22Rv1 (cell line): ENCODE measurements around the gene CNTN5.

Experiments
- H3K27ac ChIP-seq: fragments of 450-650 bp; 2 replicates; pipeline ENCODE4 v1.5.1; 2017
- ZFX ChIP-seq: fragments of 450-650 bp; IDR thresholded peaks from 2 replicates; pipeline ENCODE4 v1.6.1; 2017; ENCODE audit warnings: antibody characterized with exemption, borderline replicate concordance
- TF ChIP-seq, protein P1 (sequence below): fragments of 450-650 bp; IDR thresholded peaks from 2 replicates; pipeline ENCODE4 v1.5.1; 2017; ENCODE audit warnings: mild to moderate bottlenecking

CNTN5 gene

DNA sequence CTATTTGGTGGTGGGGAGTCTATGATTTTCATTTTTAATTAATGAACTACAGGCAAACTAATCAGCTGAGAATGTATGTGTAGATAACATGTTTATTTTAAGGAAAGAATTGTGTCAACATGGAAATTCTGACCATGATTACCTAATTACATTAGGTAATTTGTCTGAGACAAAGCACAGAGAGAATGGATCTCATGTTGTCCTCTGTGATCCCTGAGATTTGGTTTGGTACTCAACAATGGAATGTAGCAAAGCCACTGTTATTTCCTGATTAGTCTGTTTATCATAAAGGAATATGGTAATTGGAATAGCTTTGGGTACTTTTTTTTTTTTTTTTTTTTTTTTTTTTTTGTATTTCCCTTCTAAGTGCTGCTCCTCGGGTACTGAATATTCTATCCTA, 947.6 kb downstream of the CNTN5 start:
- TF ChIP-seq, protein P1, sequence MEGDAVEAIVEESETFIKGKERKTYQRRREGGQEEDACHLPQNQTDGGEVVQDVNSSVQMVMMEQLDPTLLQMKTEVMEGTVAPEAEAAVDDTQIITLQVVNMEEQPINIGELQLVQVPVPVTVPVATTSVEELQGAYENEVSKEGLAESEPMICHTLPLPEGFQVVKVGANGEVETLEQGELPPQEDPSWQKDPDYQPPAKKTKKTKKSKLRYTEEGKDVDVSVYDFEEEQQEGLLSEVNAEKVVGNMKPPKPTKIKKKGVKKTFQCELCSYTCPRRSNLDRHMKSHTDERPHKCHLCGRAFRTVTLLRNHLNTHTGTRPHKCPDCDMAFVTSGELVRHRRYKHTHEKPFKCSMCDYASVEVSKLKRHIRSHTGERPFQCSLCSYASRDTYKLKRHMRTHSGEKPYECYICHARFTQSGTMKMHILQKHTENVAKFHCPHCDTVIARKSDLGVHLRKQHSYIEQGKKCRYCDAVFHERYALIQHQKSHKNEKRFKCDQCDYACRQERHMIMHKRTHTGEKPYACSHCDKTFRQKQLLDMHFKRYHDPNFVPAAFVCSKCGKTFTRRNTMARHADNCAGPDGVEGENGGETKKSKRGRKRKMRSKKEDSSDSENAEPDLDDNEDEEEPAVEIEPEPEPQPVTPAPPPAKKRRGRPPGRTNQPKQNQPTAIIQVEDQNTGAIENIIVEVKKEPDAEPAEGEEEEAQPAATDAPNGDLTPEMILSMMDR: no peak
- no peak for TF ChIP-seq ZFX

DNA sequence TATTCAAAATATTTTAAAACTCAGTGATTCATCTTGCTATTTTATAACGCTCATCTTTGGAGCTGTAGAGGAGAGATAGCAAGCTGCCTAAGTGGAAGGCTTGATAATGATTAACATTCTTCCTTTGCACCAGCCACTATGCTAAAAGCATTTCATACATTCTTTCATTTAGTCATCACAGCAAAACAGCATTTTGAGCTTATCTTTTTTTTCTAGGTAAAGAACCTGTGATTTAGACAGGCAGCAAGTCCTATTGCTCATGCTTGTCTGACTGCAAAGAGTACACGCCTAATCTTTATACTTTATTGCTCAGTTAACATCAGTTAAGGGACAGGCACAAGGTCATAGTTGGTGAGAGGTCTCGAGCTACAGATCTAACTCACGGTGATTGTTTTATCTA, 953.2 kb downstream of the CNTN5 start:
- TF ChIP-seq, protein P1: no peak
- no peak for TF ChIP-seq ZFX
- no peak overlapping the region for H3K27ac ChIP-seq

More for the DNA sequence above, 947.6 kb downstream of the CNTN5 start:
- H3K27ac ChIP-seq: no peak overlapping the region

DNA sequence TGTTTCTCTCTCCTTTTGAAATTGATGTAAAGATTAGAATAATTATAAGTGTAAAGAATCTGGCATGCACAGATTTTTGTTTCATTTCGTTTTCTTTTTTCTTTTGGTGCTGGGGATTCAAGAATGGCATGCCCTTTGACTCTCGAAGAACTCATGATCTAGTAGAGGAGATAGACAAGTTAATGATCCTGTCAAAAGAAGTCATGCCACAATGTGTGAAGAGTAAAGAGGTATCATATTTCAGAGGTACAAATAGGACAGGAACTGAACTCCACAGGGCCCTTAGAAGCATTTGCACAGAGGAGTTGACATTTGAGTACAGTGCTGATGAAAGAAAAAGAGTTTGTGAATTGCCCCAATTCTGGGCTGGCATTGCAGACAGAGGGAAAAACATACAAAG, 958.3 kb downstream of the CNTN5 start:
- no peak for TF ChIP-seq ZFX
- TF ChIP-seq, protein P1: no peak
- no peak overlapping the region for H3K27ac ChIP-seq

DNA sequence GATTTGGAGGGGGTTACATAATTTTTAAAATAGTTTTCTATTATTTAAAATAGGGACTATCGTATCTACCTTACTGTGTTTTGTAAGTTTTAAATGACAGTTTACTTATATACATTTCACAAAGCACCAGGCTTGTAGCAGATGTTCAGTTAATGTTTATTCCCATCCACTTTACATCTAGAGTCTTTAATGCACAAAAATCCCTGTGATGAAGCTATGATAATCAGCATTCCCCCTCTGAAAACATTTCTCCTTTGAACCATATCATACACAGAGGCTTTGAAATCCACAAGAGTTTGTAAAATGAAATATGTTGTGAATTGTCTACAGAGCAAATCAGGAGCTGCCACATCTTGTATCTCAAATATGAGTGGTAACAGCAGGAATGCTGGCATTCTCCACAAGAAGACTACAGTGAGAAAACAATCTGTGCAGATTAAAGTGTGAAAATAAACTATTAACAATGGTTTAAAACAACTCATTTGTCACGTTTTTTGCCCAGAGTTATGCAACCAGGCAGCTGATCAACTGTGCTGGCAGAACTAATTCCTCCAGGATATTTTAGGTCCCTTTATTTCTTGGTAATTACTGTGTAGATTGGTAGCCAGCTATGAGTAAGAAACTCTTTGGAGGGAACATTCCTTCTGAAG, 967.2 kb downstream of the CNTN5 start:
- H3K27ac ChIP-seq: no peak overlapping the region
- TF ChIP-seq ZFX: no peak
- TF ChIP-seq, protein P1: no peak

DNA sequence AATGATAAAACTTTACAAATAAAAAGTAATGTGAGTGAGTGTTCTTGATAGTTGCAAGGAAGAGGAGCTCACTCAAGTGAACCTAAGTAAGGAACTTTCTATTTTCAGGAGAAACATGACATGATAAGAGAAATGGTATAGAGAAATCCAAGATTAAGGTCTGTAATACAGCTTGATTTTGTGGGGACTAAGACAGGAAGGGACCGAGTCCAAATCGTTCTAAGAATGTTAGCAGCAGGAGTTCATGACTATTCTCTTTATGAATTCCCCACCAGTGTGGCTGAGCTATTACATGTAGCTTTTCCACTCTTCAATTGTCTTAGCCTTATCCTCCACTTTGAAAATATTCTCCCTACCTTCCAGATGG, 967.7 kb downstream of the CNTN5 start:
- no peak overlapping the region for H3K27ac ChIP-seq
- TF ChIP-seq ZFX: no peak
- TF ChIP-seq, protein P1: no peak

DNA sequence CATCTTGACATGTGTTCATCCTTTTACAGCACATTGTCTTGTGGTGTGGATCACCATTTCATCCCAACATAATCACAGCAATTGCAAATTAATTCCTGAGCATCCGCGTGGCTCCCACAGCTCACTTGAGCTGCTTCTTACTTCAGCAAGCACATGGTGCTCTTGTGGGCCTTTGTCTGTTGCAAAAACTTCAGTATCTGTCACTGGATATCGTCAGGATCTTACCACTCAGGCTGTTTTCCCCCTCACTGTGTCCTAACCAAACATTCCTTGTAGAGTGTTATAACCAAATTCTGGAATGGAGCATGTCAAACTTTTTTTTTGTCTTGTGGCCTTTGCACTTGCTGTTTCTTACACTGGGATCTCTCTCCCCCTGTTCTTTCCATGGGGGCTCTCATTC, 983.2 kb downstream of the CNTN5 start:
- TF ChIP-seq, protein P1: no peak
- no peak for TF ChIP-seq ZFX
- no peak overlapping the region for H3K27ac ChIP-seq

DNA sequence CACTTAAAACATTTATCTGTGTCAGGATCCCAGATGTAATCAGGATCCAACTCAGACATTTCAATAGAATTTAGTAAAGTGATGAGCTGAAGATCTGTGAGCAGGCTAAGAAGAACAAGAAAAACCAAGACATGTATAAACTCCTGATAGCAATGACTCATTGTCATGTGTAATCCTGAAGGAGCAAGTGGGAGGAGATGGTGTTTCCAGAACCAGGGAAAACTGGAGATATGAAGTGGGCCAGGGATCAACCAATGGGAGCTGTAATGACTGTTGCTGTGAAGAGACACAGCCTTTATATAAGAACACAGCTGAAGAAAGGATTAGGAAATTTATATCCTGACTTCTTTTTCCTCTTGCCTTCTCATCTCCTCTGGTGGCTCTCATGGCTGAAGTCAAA, 983.8 kb downstream of the CNTN5 start:
- TF ChIP-seq, protein P1: no peak
- no peak for TF ChIP-seq ZFX
- H3K27ac ChIP-seq: no peak overlapping the region
